A549 (cell line): ENCODE results near the gene ATP10D.

Experiments used
- CTCF ChIP-seq: fragments of >200 bp; sonication (Bioruptor Twin); formaldehyde crosslinking; IDR thresholded peaks from 3 replicates; pipeline ENCODE4 v1.5.1; 2016
- EP300 ChIP-seq, 2 experiments: fragments of >200 bp; sonication (Bioruptor Twin); formaldehyde crosslinking; IDR thresholded peaks; 2 replicates in 1 of 2; 3 replicates in 1 of 2; pipeline ENCODE4 v1.6.1; 2016 to 2017
- JUN ChIP-seq, 2 experiments: fragments of >200 bp; sonication (Bioruptor Twin); formaldehyde crosslinking; IDR thresholded peaks; 2 replicates in 1 of 2; 3 replicates in 1 of 2; pipeline ENCODE4 v1.6.1; 2016 to 2017
- MAX ChIP-seq: IDR thresholded peaks from 2 replicates; pipeline ENCODE4 v1.6.1; 2012
- POLR2A ChIP-seq: IDR thresholded peaks from 2 replicates; pipeline ENCODE4 v1.6.1; 2012; ENCODE audit warnings: mild to moderate bottlenecking, low read length
- RCOR1 ChIP-seq: fragments of 150-350 bp; IDR thresholded peaks from 2 replicates; pipeline ENCODE4 v1.6.1; 2014; ENCODE audit warnings: antibody characterized with exemption, low read length, low read depth
- ZSCAN20 ChIP-seq: fragments of 250-450 bp; sonication (Bioruptor Pico); IDR thresholded peaks from 2 replicates; pipeline ENCODE4 v1.8.0; 2022; ENCODE audit warnings: mild to moderate bottlenecking, moderate library complexity

- TF ChIP-seq CTCF (no peak), ZSCAN20 (no peak), EP300 (IDR thresholded peaks at IDR 0.05) (no peak), JUN (IDR thresholded peaks at IDR 0.05) (no peak), POLR2A (no peak), RCOR1 (no peak), MAX (no peak)
These were observed 28.4 kb downstream of the ATP10D start for GRCh38 chr4:47513461-47513860.
